Cardiac muscle cell (in vitro differentiated cells and primary cell): ENCODE measurements around the gene PYGB. TPM values are rescaled to one million over a fixed set of nuclear protein-coding genes. Genes with fewer than 3 reads are reported as not detected.

Experiments used
- DNase-seq, 2 donors: peaks; one replicate each; pipeline versions ENCODE4 v3.0.0 to v3.0.0-alpha.2; 2010 to 2017; ENCODE audit warnings: low read depth in 1 of 2, low spot score in 1 of 2
- H3K27ac ChIP-seq: fragments of 200-600 bp; sonication (generic); 2 replicates; pipeline ENCODE4 v1.5.1; 2016
- H3K27me3 ChIP-seq: fragments of 200-600 bp; sonication (generic); 2 replicates; pipeline ENCODE4 v1.6.0; 2016; ENCODE audit warnings: control low read depth
- H3K36me3 ChIP-seq: fragments of 200-600 bp; sonication (generic); 2 replicates; pipeline ENCODE4 v1.5.1; 2016; ENCODE audit warnings: control low read depth
- H3K4me1 ChIP-seq: fragments of 200-600 bp; sonication (generic); 2 replicates; pipeline ENCODE4 v1.8.1; 2017; ENCODE audit warnings: low read depth, mild to moderate bottlenecking, mixed run types
- H3K4me3 ChIP-seq: fragments of 200-600 bp; sonication (generic); 2 replicates; pipeline ENCODE4 v1.5.1; 2016; ENCODE audit warnings: mild to moderate bottlenecking
- H3K9me3 ChIP-seq: fragments of 200-600 bp; sonication (generic); 2 replicates; pipeline ENCODE4 v1.5.1; 2017; ENCODE audit warnings: low read depth, mild to moderate bottlenecking, control low read depth
- CTCF ChIP-seq: IDR thresholded peaks from 2 replicates; pipeline ENCODE4 v1.5.1; 2012; ENCODE audit warnings: low read depth, mild to moderate bottlenecking, low read length
- polyA plus RNA-seq: library from polyadenylated mRNA; unstranded; fragments of >200 nt; fragmentation: Nextera tagmentation; extraction: Ambion mirVana; gene quantifications from 2 replicates; pipeline ENCODE4 v1.2.1, GENCODE V29; 2016
- total RNA-seq: library from RNA; depleted of rRNA; stranded (reverse); fragments of >200 nt; gene quantifications from 2 replicates; pipeline ENCODE4 v1.2.3, GENCODE V29; 2016

The PYGB gene
- total and polyA plus RNA-seq, 2 experiments from 2014 or later: 192 to 243 TPM

GRCh38 chr20:25254986-25255680 is 7.2 kb downstream of the PYGB start:
- Histone ChIP-seq H3K4me3 (no peak overlapping the region), H3K4me1 (peaks cover 81% of the 10 kb centered on the region), H3K27me3 (no peaks in the 10 kb centered on the region), H3K36me3 (peaks cover 7% of the 10 kb centered on the region), H3K9me3 (no peaks in the 10 kb centered on the region), H3K27ac (peak overlapping the region; percentile 97)
- no peak for TF ChIP-seq CTCF
- DNase-seq: peak in 1 of 2 donors; percentile 16

- Histone ChIP-seq H3K4me1 (peaks cover 70% of the 10 kb centered on the region), H3K4me3 (no peak overlapping the region), H3K9me3 (no peaks in the 10 kb centered on the region), H3K27ac (peak overlapping the region; percentile 97), H3K27me3 (no peaks in the 10 kb centered on the region), H3K36me3 (peaks cover 13% of the 10 kb centered on the region)
- TF ChIP-seq CTCF: no peak
- DNase-seq: peak in 1 of 2 donors; percentile 54
Measured at GRCh38 chr20:25256226-25256859, 8.5 kb downstream of the PYGB start.

- H3K36me3 ChIP-seq: peaks cover 13% of the 10 kb centered on the region
- H3K4me3 ChIP-seq: no peak overlapping the region
- no peaks in the 10 kb centered on the region for H3K9me3 ChIP-seq
- H3K27me3 ChIP-seq: no peaks in the 10 kb centered on the region
- DNase-seq: no peak
- H3K27ac ChIP-seq: no peak overlapping the region
- peaks cover 62% of the 10 kb centered on the region for H3K4me1 ChIP-seq
- TF ChIP-seq CTCF: no peak
Measured at GRCh38 chr20:25257130-25257529, 9.2 kb downstream of the PYGB start.

GRCh38 chr20:25257756-25258475 is 10.0 kb downstream of the PYGB start:
- Histone ChIP-seq H3K4me1 (peaks cover 54% of the 10 kb centered on the region), H3K36me3 (peaks cover 13% of the 10 kb centered on the region), H3K9me3 (no peaks in the 10 kb centered on the region), H3K27ac (no peak overlapping the region), H3K27me3 (no peaks in the 10 kb centered on the region), H3K4me3 (no peak overlapping the region)
- no peak for TF ChIP-seq CTCF
- DNase-seq: no peak

GRCh38 chr20:25258476-25258805 is 10.6 kb downstream of the PYGB start:
- Histone ChIP-seq H3K36me3 (peaks cover 13% of the 10 kb centered on the region), H3K4me3 (no peak overlapping the region), H3K27ac (no peak overlapping the region), H3K4me1 (peaks cover 49% of the 10 kb centered on the region), H3K9me3 (no peaks in the 10 kb centered on the region), H3K27me3 (no peaks in the 10 kb centered on the region)
- DNase-seq: no peak
- no peak for TF ChIP-seq CTCF
